Measurements from ENCODE around the gene CD8B.

CD8B gene

GRCh38 chr2:86794861-86795260 lies 66.8 kb downstream of the CD8B start:
- no peak for DNase-seq

DNA sequence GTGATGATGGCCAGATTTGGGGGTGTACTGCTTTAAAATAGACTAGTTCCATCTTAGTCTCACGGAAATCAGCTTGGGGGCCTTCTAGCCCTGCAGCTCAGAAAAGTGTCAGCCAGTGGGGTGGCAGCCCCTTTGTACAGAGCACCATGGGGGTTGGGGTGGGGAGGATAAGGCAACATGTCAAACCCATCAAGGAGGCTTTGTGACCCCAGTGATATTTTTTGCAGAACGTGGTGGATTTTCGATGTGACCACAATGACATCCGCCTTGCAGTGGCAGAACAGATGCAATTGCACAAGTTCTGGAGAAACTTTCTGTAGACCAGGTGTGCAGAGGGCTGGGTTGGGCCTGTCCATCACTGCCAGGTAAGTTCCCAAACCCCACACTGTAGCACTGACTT lies 67.9 kb downstream of the CD8B start:
- no peak for DNase-seq

DNA sequence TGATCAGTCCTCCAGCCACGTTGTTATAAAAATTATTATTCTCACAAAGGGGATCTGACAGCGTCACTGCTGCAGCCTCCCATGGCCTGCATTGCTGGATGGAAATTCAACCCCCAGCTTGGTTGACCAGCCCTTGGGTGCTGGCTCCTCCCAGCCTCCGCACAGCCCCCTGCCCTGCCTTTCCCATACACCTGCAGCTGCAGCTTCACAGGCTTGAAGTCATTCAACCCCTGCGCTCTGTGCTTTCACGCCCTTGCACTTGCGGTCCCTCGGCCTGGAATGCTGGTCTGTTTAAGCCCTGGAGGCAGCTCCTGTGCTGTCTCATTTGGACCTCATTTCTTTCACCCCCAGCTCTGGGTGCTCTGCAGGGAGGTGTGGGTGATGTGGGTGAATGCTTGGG lies 70.1 kb downstream of the CD8B start:
- no peak for DNase-seq

DNA sequence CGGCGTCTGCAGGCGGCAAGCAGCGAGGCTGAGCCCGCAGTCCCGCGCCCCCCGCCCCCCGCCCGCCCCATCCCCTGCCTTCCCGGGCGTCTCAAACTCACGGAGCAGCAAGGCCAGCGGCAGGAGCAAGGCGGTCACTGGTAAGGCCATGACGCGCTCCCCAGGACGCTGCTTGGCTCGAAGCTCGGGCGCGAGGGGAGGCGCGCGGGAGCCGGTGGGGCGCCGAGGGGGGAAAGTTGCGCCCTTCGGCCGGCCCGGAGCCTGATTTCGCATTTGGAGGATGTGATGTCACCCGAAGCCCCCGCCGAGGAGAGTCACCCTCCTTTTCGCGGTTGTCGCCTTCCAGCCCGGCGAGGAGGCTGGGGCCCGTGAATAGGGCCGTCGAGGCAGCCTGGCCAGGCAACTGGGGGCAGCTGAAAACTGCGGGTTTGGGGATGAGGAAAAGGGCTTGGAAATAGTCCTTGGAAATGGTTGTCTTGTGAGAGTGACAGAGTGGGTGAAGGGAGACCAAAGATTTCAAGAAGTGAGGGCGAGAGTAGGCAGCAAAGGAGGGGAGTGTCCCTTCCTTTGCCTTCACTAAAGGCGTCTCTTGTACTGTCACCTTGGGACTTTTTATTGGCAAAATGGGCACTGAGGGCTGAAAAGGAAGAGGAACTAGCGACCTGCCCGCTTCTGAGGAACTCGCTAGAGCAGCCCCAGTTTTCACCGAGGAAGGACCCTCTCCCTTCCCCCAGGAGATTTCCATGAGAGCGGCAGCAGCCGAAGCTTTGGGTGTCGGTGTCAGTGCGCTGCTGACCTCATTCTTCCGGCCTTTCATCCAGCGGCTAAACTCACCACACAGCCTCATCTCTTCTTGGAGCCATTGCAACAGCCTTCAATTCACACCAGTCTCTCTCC lies 70.8 kb downstream of the CD8B start, which contains the start of gene CD8A:
Gene CD8A, minus strand, starts transcription at position 238 of the 897 bp plus-strand sequence. Its CDS starts 88 bp downstream, at position 150.
- peak in 1 of 2 donors; percentile 35 for DNase-seq

DNA sequence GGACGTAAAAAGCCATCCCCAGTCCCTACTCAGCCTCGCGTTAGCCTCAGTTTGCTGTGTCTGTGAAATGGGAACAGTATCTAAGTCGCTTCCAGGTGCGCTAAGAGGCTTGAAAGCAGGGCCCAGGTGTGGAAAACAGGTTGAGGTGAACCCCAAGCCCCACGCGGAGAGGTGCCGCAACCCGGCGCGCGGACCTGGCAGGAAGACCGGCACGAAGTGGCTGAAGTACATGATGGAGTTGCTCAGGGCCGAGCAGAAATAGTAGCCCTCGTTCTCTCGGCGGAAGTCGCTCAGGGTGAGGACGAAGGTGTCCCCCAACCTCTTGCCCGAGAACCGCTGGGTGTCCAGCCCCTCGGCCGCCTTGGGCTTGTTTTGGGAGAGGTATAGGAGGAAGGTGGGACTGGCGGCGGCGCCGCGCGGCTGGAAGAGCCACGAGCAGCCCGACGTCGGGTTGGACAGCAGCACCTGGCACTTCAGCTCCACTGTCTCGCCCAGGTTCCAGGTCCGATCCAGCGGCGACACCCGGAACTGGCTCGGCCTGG lies 71.5 kb downstream of the CD8B start:
- DNase-seq, result peak in 1 of 2 donors; percentile 11

DNA sequence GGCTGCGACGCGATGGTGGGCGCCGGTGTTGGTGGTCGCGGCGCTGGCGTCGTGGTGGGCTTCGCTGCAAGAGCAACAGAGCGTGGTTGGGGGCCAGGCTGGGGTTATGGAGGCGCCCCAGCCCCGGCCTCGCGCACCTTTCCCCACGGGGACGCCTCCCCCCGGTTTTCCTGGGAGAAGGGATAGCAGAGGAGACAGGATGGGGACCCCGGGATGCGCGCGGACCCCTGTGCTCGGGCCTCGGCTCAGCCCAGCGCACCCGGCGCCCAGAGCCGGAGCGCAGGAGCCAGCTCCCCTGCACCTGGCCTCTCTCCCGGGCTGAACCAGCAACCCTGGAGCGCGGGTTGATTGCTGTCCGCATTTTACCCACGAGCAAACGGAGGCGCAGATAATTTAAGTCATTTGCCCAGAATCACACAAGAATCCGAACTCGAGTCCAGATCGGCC lies 72.0 kb downstream of the CD8B start:
- DNase-seq, result no peak

DNA sequence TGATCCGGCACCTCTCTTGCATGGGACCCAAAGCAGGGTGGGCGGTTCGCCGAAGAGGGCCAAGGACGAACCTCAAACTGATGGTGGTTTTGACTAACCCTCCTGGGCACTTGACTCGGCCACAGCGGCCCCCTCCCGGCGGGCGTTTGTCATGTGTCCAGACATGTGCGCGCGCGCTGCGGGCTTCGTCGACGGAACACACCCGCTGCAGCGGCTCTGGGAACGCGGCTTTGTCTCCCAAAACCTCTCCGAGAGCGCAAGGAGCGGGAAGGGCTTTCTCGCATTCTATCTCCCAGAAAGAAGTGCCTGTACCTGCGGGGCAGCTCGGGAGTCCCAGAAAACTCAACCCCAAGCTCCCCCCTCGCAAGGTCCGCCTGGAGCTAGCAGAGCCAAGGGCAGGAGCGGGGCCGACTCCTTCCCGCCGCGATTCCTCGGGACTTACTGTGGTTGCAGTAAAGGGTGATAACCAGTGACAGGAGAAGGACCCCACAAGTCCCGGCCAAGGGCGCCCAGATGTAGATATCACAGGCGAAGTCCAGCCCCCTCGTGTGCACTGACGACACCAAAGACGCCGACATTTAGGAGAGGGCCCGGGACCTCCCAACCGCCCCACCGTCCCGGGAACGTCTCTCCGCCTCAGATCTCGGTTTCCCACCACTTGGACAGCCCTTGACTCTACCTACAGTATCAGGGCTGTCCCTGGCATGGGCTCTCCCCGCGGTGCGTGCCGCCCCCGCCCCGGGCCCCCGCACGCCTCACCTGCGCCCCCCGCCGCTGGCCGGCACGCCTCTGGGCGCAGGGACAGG lies 72.6 kb downstream of the CD8B start:
- DNase-seq, result peak in 1 of 2 donors; percentile 18

DNA sequence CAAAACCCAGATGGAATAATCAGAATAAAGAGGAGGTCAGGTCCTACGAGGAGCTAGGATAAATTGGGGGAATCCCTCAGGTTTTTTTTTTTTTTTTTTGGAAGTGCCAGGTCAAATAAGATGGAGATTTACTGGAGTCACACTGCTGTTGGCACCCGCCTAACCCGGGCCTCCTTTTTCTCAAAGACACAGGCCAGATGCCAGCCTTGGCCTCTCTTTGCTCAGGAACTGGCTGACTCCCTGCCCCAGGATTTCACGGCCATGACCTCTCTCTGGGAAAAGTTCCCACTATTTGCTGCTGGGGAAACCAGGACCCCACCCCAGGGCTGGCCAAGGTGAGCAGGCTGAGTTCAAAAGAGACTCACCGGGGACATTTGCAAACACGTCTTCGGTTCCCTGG lies 73.5 kb downstream of the CD8B start:
- no peak for DNase-seq

DNA sequence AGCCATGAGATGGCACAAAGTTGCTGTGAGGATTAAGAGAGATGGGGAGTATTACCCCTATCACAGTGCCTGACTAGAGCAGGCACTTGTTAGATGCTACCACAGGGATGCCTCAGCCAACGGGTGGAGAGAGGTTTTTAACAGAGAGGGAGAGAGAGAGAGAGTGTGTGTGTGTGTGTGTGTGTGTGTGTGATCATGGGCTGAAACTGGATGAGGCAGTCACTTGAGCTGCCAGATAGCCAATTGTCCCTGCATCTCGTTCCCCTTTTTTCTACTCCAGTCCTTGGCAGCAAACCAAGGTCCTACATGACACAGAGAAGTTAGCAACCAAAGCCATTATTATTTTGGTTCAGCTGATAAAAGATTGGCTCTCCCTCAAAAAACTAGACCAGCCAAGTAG lies 74.0 kb downstream of the CD8B start:
- no peak for DNase-seq

DNA sequence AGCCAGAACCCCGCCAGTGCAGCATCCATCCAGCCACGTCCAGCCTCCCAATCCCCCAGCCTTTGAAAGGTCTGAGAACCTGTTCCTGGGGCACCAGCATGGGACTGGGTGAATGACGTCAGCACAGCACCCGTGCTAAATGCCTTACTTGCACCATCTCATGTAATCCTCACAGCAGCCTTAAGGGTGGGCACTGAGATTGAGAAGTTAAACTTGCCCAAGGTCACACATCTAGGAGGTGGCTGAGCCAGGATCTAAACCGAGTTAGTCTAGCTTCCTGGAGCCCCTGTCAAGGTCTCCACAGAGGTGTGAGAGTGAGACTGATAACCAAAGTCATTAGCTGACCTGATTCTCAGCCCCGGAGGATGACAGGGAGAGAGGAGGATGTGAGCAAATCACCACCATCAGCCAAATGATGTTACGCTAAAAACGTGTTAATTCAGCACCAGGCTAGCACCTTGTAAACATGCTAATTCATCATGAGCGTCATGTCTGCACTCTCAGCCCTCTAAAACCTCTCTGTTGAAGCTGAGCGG lies 75.6 kb downstream of the CD8B start:
- DNase-seq, result no peak

DNA sequence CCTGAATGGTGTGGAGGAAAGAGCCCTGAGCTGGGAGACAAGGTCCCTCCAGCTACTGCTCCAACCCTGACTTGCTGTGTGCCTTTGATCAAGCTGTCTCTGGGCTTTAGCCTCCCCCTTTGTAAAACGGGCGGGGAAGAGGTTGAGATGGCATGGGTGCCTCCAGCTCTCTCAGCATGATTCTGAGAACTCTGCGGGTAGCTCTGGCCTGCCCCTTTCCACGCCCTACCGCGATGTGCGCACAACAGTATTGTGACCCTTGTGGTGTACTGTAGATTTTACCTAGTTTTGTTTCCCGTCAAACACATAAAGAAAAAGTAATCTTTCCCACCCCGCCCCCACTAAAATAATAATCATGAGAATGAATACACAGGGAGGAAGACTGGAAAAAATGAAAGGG lies 76.2 kb downstream of the CD8B start:
- DNase-seq, result no peak

DNA sequence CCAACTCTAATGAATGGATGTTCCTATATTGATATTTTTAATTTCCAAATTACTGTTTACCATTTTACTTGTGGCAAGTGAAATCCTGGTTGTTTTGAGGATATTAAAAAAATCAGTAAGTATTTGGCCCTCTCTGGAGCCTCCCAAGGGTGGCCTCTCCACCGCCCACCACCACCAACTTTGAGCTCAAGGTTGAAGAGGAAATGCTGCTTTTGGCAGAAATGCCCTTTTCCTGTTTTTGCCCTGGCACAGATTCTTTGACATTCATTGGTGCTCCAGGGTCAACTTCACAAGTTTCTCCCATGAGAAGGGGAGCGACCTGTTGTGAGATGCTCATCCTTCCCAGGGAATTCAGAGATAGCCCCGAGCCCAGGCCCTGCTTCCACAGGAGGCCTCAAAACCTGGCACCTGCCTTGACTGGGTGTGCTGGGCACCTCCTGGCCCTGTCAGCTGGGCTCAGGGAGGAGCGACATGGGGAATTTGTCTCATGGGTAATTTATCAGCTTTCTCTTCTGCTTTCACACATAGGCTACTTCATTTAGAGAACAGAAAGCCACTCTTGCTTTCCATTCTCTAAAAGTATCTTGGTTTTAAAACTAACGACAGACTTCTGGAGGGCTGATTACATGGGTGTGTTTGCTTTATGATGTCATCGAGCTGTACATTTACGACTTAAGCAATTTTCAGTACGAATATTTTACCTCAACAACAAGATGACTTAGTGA lies 77.9 kb downstream of the CD8B start:
- DNase-seq, result no peak

DNA sequence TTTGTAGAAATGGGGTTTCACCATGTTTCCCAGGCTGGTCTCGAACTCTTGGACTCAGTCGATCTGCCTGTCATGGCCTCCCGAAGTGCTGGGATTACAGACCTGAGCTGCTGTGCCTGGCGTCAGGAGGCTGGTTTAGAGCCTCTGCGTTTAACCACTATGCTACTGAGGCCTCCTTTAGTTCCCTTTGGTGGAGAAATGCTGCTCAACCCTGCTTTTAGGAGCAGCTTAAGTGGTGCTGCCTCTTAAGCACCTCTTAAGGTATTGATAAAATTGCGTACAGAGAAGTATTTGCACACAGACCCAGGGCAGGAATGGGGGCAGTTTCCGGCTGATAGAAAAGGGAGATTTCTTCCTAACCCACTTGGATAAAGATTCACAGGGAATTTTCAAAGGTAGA lies 78.9 kb downstream of the CD8B start:
- no peak for DNase-seq

- DNase-seq, result no peak
Measured at GRCh38 chr2:86781363-86781762, 80.3 kb downstream of the CD8B start.

GRCh38 chr2:86779971-86780370 lies 81.7 kb downstream of the CD8B start:
- no peak for DNase-seq

GRCh38 chr2:86778957-86779356 lies 82.7 kb downstream of the CD8B start:
- DNase-seq, result no peak

DNA sequence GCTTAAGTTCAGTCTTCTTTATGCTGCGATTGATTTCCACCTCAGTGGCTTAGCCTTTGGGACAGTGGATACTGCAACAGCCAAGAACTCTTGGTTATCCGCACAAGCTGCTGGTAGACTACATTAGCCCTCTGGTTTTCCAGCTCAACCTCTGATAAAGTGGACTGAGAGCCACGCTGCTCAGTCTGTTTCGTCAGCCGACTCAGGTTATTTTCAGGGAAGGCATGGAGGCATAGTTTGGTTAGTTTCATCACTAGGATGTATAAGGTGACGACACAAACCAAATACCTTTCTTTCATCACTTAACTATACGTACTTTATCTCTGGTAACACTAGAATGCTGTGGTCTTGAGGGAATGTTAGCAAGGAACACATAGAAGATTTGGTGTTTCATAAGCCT lies 85.2 kb downstream of the CD8B start:
- no peak for DNase-seq

DNA sequence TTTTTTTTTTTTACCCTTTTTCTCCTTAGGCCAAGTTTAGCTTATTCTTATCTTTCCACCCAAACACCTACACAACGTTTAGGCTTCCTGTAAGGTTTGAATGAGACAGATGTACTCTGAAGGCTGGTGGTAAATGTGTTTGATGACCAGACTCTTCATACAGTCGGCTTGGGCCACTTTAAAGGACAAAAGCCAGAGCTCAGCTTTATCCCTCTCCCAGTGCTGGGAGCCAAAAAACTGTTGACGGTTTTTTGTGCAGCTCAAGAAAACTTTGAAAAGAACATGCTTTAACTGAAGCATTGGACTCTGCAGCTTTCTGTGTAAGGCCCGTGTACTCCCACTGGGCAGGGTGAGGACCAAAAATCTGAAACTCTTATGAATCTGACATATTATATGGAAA lies 86.3 kb downstream of the CD8B start:
- no peak for DNase-seq

- DNase-seq, result no peak
Measured at GRCh38 chr2:86774862-86775261, 86.8 kb downstream of the CD8B start.

GRCh38 chr2:86772611-86773010 lies 89.1 kb downstream of the CD8B start:
- no peak for DNase-seq

DNA sequence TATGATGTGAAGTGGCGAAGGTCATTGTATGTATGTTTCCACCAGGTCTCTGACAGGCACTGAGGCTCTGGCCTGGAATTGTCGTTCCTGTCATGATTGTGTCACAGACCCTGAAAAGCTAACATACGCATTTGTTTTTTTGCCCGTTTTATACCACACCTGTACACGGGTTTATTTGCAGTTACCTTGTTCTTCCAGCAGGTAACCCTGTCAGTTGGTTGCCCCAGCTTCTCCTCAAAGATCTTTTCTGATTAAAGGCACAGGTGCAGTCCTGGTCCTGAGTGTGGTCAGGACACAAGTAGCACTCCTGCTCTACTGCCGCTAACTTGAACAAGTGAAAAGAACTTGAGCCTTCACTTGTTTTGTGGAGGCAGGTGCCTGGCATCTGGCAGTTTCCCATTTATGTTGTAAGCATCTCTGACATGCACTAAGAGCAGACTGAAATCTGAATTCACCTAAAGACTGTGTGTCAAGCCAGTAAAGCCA lies 90.8 kb downstream of the CD8B start:
- no peak for DNase-seq

DNA sequence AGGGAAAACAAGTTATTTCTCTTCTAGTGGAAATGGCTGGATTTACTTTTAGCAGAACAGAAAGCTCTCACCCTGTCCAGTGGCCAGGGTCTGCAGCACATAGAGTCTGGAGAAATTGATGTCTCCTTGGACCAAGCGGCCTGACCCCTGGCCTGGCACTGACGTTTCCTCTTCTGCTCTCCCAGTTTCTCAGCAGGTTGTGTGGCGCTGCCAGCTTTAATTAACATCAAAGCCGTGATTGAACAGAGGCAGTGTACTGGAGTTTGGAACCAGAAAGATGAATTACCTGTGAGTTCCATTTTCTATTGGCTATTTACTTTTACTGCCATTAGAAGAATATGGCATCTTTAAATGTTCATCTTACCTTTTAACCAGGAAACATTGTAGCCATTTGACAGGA lies 91.8 kb downstream of the CD8B start:
- DNase-seq, result no peak
